B cell (primary cell): ENCODE data around the gene FLII. TPM values are rescaled to one million over a fixed set of nuclear protein-coding genes. Genes with fewer than 3 reads are reported as not detected.

ENCODE experiments used
- ATAC-seq: fragments of 200-7000 bp; cut with Tn5 transposase; one replicate; pipeline ENCODE4 v1.10.0; 2021; ENCODE audit warnings: low read depth, mild to moderate bottlenecking, moderate number of reproducible peaks, moderate library complexity
- CTCF ChIA-PET: fragments of 350-600 bp; sonication (Branson Sonifier 250); formaldehyde crosslinking; loops from one replicate; lab custom pipeline; 2021; ENCODE audit warnings: antibody characterized with exemption, inconsistent platforms; lab: Charles Lee
- POLR2A ChIA-PET: fragments of 350-600 bp; sonication (Branson Sonifier 250); formaldehyde crosslinking; loops from one replicate; lab custom pipeline; 2021; ENCODE audit warnings: antibody characterized with exemption; lab: Charles Lee
- DNase-seq: peaks from one replicate; pipeline ENCODE4 v3.0.0; 2013
- H2AFZ ChIP-seq: 2 replicates; pipeline ENCODE4 v1.6.1; 2012; ENCODE audit warnings: mild to moderate bottlenecking, low read depth, low read length; ENCODE audit not compliant: insufficient read depth, poor library complexity, severe bottlenecking
- H3K27ac ChIP-seq, 2 donors: 1 replicate in 1 of 2; 2 replicates in 1 of 2; pipeline ENCODE4 v1.5.1; 2012 to 2013; ENCODE audit warnings: low read length in 2 of 2, mild to moderate bottlenecking in 2 of 2, moderate library complexity in 1 of 2
- H3K27me3 ChIP-seq, 4 experiments: fragments of 200-600 bp in 1 of 4; sonication (generic) in 1 of 4; replicated peaks in 1 of 4; 1 replicate in 2 of 4; 2 replicates in 2 of 4; pipeline versions ENCODE4 v1.6.1 to v1.7.0; 2013 to 2016; ENCODE audit warnings: low read length in 3 of 4, mild to moderate bottlenecking in 2 of 4, mixed read lengths in 1 of 4, moderate library complexity in 1 of 4; ENCODE audit not compliant: insufficient read depth in 4 of 4, control insufficient read depth in 3 of 4; ENCODE audit errors: control extremely low read depth in 1 of 4
- H3K36me3 ChIP-seq, 2 experiments: replicated peaks in 1 of 2; 1 replicate in 1 of 2; 2 replicates in 1 of 2; pipeline versions ENCODE4 v1.6.1 to v1.7.1; 2013; ENCODE audit warnings: low read length in 1 of 2; ENCODE audit not compliant: insufficient read depth in 2 of 2, control insufficient read depth in 1 of 2; ENCODE audit errors: control extremely low read depth in 1 of 2, extremely low read depth in 1 of 2
- H3K4me1 ChIP-seq, 2 donors: fragments of 200-600 bp in 1 of 2; sonication (generic) in 1 of 2; 1 replicate in 1 of 2; 2 replicates in 1 of 2; pipeline versions ENCODE4 v1.5.1 to v1.6.1; 2013 to 2017; ENCODE audit warnings: low read length in 2 of 2; ENCODE audit not compliant: control insufficient read depth in 2 of 2, insufficient read depth in 2 of 2
- H3K4me2 ChIP-seq: replicated peaks from 2 replicates; pipeline ENCODE3; 2012; ENCODE audit warnings: mild to moderate bottlenecking, low read depth, low read length; ENCODE audit not compliant: poor library complexity, severe bottlenecking
- H3K4me3 ChIP-seq, 5 experiments: fragments of 200-600 bp in 1 of 5; sonication (generic) in 1 of 5; 1 replicate in 3 of 5; 2 replicates in 2 of 5; pipeline versions ENCODE4 v1.5.1 to v1.7.0; 2011 to 2016; ENCODE audit warnings: low read length in 4 of 5, mild to moderate bottlenecking in 4 of 5, low read depth in 2 of 5, control low read depth in 1 of 5, moderate library complexity in 1 of 5; ENCODE audit not compliant: insufficient read depth in 1 of 5; ENCODE audit errors: control extremely low read depth in 1 of 5, extremely low read depth in 1 of 5
- H3K79me2 ChIP-seq: fragments of 200-600 bp; sonication (generic); one replicate; pipeline ENCODE4 v1.6.0; 2016; ENCODE audit warnings: low read length; ENCODE audit not compliant: control insufficient read depth, insufficient read depth
- H3K9ac ChIP-seq: fragments of 200-600 bp; sonication (generic); 2 replicates; pipeline ENCODE4 v1.6.1; 2017; ENCODE audit warnings: mild to moderate bottlenecking, low read length, moderate library complexity
- H3K9me3 ChIP-seq, 3 donors: one replicate each; pipeline versions ENCODE4 v1.6.1 to v1.7.1; 2013; ENCODE audit warnings: low read length in 2 of 3; ENCODE audit not compliant: control insufficient read depth in 2 of 3, insufficient read depth in 1 of 3; ENCODE audit errors: control extremely low read depth in 1 of 3
- H4K20me1 ChIP-seq: 2 replicates; pipeline ENCODE4 v1.6.0; 2012; ENCODE audit warnings: mild to moderate bottlenecking, low read length; ENCODE audit not compliant: insufficient read depth, control insufficient read depth, poor library complexity, severe bottlenecking
- H3K27ac Mint-ChIP-seq: one replicate; pipeline ENCODE4 v1.8.0; 2021; ENCODE audit warnings: mixed read lengths
- H3K27me3 Mint-ChIP-seq: one replicate; pipeline ENCODE4 v1.8.0; 2021; ENCODE audit warnings: mixed read lengths
- H3K4me1 Mint-ChIP-seq: one replicate; pipeline ENCODE4 v1.8.0; 2021; ENCODE audit warnings: mixed read lengths
- H3K4me3 Mint-ChIP-seq: one replicate; pipeline ENCODE4 v1.8.0; 2021; ENCODE audit warnings: mixed read lengths
- H3K9me3 Mint-ChIP-seq: one replicate; pipeline ENCODE4 v1.8.0; 2022; ENCODE audit warnings: mixed read lengths; ENCODE audit not compliant: insufficient read depth
- CTCF ChIP-seq: fragments of 200-600 bp; IDR thresholded peaks from one replicate; pipeline ENCODE4 v1.8.0; 2022; ENCODE audit warnings: antibody characterized with exemption, mild to moderate bottlenecking
- EZH2 ChIP-seq: IDR thresholded peaks from 2 replicates; pipeline ENCODE4 v1.6.1; 2012; ENCODE audit warnings: borderline replicate concordance, low read depth, mild to moderate bottlenecking, moderate library complexity, low read length; ENCODE audit not compliant: insufficient read depth, poor library complexity, severe bottlenecking
- WGBS: methylation state at CpG from one replicate; pipeline ENCODE4 v1.1.5; 2013; ENCODE audit warnings: missing lambda C conversion rate; ENCODE audit not compliant: insufficient coverage; 5-methylcytosine and 5-hydroxymethylcytosine counted together
- intact Hi-C: fragments of 100-400 bp; cut with micrococcal nuclease; formaldehyde crosslinking; loops from one replicate; pipeline ENCODE4 v1.10.0; 2022
- polyA plus RNA-seq: library from polyadenylated mRNA; depleted of rRNA; stranded (reverse); fragments of >200 nt; gene quantifications from 2 replicates; pipeline ENCODE4 v1.2.3, GENCODE V29; 2012
- total RNA-seq, 2 donors: library from RNA; stranded (reverse); fragments of 120-200 nt in 1 of 2; gene quantifications; 1 replicate in 1 of 2; 2 replicates in 1 of 2; pipeline versions ENCODE4 v1.2.3 to v1.2.4, GENCODE V29; 2013 to 2022

Gene FLII
- total and polyA plus RNA-seq, 2 donors (not counting 1 experiment from before 2014, with no cell fraction given), result 357 to 531 TPM

GRCh38 chr17:18238299-18238698, 20.2 kb downstream of the FLII start:
- intact Hi-C loops, result no loop called here
- DNase-seq (no peak), ATAC-seq (no peak)
- no peaks in the 10 kb centered on the region for H3K9me3 ChIP-seq
- 91% methylated on average over 9 of the region's 18 CpGs for WGBS
- no peaks in the 10 kb centered on the region for H4K20me1 ChIP-seq
- TF ChIP-seq CTCF, result no peak
- no peak for TF ChIP-seq EZH2
- POLR2A ChIA-PET, result no interaction called here
- H3K4me1 ChIP-seq, result no peaks in the 10 kb centered on the region
- no peaks in the 10 kb centered on the region for H3K27me3 ChIP-seq
- Mint-ChIP-seq H3K4me1 (no peaks in the 10 kb centered on the region), H3K27me3 (no peaks in the 10 kb centered on the region), H3K9me3 (no peaks in the 10 kb centered on the region), H3K4me3 (no peak overlapping the region), H3K27ac (no peak overlapping the region)
- peaks cover 0 to 18% of the 10 kb centered on the region in 2 experiments for H3K36me3 ChIP-seq
- no peak overlapping the region for H2AFZ ChIP-seq
- H3K9ac ChIP-seq, result no peak overlapping the region
- H3K4me3 ChIP-seq, result no peak overlapping the region
- CTCF ChIA-PET, result interaction anchor here (1.8 kb wide), 1 partner anchor 10 kb away, joined by 5 read pairs; no protein-coding TSS in a partner anchor
- no peak overlapping the region for H3K27ac ChIP-seq
- H3K79me2 ChIP-seq, result no peaks in the 10 kb centered on the region
- H3K4me2 ChIP-seq, result no peak overlapping the region

GRCh38 chr17:18237461-18237860, 21.1 kb downstream of the FLII start:
- Histone ChIP-seq H3K9ac (no peak overlapping the region), H3K79me2 (no peaks in the 10 kb centered on the region), H3K4me1 (no peaks in the 10 kb centered on the region), H3K4me3 (no peak overlapping the region), H3K27ac (no peak overlapping the region), H2AFZ (no peak overlapping the region), H3K36me3 (peaks cover 0 to 18% of the 10 kb centered on the region in 2 experiments), H4K20me1 (no peaks in the 10 kb centered on the region), H3K27me3 (no peaks in the 10 kb centered on the region), H3K4me2 (no peak overlapping the region), H3K9me3 (no peaks in the 10 kb centered on the region)
- no peak overlapping the region for H3K4me3 Mint-ChIP-seq
- intact Hi-C loops, result no loop called here
- TF ChIP-seq EZH2 (no peak), CTCF (no peak)
- POLR2A ChIA-PET, result no interaction called here
- H3K4me1 Mint-ChIP-seq, result no peaks in the 10 kb centered on the region
- DNase-seq, result no peak
- H3K27ac Mint-ChIP-seq, result no peak overlapping the region
- no peaks in the 10 kb centered on the region for H3K27me3 Mint-ChIP-seq
- H3K9me3 Mint-ChIP-seq, result no peaks in the 10 kb centered on the region
- ATAC-seq, result no peak
- 98% methylated on average over 20 of the region's 20 CpGs for WGBS
- CTCF ChIA-PET, result interaction anchor here (1.8 kb wide), 1 partner anchor 11 kb away, joined by 5 read pairs; no protein-coding TSS in a partner anchor
